GM21515 (cell line): ENCODE results near the gene TMEM209.
A peak's percentile ranks its signal among the peaks of the same experiment; 100 is the strongest.
"Not testable (repeated sequence)": the region's sequence is repeated elsewhere in the genome, so short reads cannot be mapped to it uniquely, and the experiment has no call there.

Experiments
- ATAC-seq: cut with Tn5 transposase; IDR thresholded peaks from one replicate; pipeline ENCODE4 v1.9.1; 2021; ENCODE audit not compliant: unreplicated experiment

Gene TMEM209

DNA sequence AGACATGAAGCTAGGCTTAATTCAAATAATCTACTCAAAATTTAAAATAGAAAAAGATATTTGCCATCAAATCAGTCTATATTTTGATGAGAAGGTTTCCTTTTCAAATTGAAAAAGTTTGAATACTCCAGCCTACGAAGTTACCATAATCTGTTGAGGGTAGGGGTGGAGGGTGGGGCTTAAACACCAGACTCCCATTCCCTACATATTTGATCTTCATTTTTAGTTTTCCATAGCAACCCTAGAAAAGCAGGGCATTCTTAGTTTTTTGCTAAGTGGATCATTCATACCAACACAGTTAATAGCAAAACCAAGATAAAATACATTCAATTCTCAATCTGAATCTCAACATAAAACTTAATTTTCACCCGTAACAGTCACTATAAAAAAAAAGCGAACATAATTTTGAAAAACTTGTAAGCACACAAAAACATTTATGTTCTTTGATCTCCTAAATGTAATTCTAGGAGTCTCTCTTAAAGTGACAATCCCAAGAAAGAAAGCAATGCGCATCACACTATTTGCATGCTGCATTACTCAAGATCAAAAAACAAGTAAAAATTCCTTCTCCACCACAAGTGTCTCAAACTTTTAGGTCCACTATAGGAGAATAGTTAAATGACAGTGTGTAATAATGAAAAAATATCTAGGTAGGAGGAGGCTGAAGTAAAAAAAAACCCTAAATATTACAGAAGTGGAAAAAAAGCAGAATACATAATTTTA, 30.8 kb downstream of the TMEM209 start:
- no peak for ATAC-seq

DNA sequence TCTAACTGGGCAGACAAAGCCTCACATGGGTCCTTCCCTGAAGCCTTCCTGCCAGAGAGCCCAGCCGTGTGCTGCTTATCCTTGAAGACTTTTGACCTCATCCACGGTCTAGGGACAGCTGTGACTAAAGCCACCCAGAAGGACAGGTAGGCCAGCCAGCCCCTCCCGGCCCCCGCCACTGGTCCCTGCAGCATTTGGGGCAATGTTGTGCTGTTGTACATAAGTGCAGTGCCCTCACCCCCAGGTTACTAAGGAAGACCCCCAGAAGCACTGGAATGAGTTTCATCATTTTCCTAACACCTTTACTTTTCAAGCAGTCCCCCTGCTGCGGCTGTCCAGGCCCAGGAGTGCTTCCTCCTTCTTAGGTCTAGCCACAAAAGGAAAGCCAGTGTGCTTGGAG, 43.0 kb downstream of the TMEM209 start:
- no peak for ATAC-seq

DNA sequence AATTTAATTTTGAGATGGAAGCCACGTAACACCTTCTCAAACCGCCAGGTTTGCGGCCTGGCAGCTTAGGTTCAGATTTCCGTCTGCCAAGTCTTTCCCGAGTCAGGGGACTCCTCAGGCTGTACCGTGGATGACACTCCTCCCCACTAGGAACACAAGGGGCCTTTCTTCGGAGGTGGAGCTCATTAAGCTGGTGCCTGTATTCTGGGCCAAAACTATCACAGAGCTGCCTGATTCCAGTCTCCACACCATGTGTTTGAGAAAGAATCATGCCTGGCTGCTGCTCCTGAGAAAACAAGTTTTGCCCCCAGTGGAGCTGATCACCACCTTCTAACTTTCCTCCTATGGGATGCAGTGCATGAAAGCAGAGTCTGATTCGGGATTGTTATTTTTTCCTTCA, 44.8 kb downstream of the TMEM209 start:
- no peak for ATAC-seq

DNA sequence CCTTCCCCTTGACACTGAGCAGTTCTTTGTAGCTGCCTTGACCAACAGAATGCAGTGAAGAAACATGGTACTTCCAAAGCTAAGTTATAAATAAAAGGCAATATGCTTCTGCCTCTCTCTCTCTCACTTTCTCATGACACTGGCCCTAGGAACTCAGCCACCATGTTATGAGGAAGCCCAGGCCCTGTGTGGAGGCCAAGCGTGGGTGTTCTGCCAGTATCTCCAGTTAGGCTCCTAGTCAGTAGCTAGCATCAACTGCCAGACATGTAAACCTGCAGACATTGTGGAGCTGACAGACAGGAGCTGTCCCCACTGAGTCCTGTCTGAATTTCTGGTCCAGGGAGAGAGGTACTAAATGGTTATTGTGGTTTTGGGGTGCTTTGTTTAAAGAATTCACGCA, 45.2 kb downstream of the TMEM209 start:
- ATAC-seq = no peak

DNA sequence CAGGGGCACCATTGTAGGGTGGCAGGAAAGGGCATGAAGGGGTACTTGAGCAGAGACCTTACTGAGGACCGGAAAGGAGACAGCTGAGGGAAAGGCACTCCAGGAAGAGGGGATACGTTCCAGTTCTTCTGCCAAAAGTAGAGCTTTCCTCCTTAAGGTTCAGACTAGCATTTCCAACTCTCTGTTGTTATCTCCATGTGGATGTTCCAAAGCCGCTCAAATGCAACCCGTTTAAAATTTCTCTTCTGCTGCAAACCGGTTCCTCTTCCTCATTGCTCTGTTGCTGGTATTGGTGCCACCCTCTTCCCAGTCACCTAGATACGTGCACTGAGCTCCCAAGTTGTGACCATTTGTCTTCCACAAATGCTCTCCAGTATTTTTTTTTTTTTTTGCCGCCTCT, 47.5 kb downstream of the TMEM209 start:
- no peak for ATAC-seq

DNA sequence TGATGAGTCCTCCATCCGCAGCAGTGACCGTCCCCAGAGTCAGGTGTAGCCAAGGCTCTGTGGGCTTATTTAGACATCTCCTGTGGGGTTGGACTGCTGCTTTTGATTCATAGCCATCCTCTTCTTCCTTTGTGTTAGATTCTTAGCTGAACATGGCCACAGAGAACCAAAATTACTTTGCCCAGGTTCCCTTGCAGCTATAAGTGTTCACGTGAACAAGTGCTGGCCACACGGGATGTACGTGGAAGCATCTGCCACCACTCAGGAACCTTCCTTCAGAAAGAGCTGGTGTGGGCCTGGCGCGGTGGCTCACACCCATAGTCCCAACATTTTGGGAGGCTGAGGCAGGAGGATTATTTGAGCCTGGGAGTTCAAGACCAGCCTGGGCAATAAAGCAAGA, 49.1 kb downstream of the TMEM209 start:
- ATAC-seq = no peak

DNA sequence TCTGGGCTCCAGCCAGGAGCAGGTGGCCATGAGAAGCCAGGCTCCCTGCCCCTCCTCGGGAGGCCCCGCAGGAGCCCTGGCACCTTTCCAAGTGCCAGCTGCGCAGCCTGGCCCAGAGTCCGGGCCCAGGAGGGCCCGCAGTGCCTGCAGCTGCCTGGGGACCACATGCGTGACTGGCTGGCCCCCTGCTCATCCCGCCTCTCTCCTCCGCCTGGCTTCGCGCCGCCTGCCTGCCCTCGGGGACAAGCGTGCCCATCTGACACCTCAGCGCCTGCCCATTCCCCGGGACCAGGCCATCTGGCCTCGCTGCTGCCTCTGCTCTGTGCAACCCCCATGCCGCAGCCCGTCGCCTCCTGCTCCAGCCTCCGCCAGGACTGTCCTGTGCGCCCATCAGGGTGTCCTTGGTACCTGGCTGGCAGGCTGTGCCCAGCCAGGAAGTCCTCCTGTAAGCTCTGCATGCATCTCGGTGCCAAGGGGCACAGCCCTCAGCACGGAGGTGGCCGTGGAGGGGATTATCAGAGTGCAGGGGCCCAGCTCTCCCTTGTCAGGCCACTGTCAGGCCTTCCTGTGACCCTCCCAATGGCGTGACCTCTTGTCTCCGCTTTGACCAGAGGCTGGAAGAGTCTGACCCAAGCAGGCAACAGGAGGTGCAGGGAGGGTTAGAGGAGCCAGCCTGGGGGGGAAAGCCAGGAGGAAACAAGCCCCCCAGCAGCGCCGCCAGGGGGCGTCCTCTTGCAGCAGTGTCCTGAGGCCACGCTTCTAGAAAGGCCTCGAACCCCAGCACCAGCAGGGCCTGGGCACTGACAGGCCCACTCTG, 50.5 kb downstream of the TMEM209 start:
- no peak for ATAC-seq

DNA sequence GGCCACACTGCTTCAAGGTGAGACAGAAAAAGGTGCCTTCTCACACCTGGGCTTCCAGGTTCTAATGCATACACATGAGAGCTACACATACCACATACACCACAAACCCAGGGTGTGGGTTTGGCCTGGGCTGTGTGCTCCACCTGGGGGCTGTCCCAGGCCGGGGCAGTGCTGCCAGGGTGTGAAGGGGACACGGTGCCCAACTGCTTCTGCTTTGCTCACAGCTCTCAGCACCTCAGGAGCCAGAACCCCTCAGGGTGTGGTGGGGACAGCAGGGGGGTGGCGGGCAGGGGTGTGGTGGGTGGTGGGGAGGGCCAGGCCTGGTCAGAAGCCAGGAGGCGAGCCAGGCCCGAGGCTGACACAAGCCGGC, 51.1 kb downstream of the TMEM209 start:
- no peak for ATAC-seq

DNA sequence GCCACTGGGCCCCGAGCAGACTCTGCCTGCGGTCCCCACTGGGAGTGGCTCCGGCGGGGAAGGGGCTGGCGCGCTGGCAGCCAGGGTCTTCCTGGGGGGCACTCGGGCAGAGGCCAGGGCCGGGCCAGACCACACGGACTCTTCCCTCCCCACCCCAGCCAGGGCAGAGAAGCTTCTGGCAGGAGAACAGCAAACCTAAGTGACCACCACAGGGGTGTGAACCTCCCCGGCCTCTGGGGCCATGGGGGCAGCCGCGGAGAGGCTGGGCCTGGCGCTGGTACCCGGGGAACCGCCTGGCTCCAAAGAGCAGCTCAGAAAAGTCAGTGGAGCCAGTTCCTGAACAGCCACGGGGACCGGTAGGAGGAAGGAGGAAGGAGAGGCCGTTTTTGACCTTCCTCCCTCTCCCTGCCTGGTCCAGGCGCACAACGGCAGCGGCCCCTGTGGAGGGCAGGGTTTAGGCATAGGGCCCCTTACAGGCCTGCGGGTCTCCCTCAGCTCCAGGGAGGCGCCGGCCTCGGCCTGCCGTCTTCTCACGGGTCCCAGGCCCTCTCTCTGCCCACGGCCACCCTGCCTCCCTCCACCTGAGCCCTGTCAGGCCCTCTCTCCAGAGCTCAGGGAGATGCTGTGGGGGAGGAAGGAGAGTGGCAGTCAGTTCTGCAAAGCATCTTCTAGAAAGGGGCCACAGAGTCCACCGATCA, 51.8 kb downstream of the TMEM209 start:
- ATAC-seq = no peak

DNA sequence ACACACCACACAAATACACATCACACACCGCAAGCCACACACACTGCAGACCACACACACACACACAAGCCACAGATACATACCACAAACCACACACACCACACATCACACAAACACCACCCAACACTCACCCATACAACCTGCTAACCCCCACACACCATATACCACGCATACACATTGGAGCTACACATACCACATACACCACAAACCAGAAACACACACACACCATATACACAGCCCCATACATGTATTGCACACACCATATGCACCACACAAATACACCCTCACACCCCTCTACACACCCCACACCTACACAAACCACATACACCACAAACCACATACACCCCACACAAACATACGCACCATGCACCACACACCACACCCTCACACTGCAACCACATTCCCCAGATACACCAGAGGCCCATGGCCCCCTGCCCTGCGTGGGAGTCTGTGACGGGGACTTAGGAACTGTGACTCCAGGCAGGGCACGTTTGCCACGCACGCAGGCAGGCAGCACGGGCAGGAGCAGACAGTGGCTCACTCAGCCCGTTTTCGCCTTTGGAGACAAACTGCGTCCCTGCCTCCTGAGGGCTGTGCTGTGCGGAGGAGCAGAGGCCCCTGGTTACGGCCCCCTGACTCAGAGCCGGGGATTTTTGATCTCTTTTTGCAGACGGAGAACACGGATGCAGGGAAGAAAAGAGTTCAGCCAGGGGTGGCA, 52.6 kb downstream of the TMEM209 start:
- no peak for ATAC-seq

DNA sequence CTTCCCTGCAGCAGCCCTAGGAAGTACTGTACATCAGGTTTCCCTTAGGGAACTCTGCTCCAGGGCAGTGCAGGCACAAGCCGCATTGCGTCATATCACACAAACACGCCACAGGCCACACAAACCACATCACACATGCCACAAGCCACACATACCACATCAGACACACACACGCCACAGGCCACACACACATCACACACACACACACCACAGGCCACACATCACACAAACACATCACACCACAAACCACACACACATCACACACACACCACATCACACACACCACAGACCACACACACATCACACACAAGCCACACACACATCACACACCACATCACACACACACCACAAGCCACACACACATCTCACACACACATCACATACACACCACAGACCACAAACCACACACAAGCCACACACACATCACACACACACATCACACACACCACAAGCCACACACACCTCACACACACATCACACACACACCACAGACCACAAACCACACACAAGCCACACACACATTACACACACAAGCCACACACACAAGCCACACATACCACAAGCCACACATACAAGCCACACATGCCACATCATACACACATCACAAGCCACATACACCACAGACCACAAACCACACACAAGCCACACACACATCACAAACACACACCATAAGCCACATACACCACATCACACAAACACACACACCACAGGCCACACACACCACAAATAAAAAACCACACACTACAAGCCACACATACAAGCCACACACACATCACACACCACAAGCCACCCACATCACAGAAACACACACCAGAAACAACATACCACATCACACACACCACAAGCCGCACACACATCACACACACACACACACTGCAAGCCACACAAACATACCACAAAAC, 53.4 kb downstream of the TMEM209 start:
- no peak for ATAC-seq

DNA sequence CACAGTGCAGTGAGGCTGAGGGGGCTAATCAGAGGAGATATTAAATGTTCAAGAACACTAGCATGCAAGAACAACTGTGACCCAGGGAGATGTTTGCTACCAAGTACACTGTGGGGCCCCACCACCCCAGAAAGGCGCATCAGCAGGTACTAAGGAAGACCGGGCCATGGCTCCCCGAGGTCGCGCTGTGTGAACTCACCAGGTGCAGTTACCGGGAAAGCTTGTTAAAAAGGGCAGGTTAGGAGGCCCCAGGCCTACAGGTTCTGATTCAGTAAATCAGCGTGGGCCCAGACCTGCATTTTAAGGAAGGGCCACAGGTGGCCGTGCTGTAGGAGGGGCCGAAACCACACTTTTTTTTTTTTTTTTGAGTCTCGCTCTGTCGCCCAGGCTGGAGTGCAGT, 54.6 kb downstream of the TMEM209 start:
- ATAC-seq = no peak

DNA sequence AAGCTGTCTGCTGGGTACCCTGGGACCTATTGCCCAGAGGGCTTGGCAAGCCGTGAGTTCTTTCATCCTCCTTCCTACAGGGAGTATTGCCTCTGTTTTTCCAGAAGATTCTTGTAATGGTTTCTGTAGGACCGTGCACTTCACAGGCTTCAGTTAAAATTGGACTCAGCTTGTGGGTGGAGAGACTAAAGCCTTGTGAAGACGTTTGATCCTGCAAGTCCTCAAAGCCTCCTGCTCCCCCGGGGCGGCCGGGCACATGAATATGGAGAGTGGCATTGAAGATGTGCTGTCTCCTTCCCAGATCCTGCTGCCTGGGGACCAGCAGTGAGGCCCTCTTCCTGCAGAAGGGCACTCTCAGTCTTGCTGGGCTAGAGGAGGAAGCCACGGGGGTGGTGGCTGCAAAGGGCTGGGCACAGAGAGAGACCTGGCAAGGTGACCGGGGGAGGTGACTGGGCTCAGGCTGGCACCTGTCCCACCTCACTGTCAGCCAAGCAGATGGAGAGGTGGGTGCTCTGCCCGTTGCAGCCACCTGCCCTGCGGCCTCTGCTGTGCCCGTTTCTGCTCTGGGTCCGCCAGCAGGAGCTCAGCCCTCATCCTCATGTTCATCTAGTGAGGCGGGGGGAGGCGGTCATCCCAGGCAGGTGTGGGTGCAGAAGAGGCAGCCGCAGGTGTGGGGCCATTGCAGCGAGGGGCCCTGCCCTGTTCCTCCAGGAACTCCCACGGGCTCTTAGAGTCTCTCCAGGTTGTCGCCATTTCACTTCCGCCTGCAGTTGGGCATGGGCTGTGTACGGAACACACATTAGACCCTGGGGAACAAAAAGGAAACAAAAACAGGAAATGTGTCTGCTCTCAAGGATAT, 55.7 kb downstream of the TMEM209 start:
- ATAC-seq = peak; percentile 62

DNA sequence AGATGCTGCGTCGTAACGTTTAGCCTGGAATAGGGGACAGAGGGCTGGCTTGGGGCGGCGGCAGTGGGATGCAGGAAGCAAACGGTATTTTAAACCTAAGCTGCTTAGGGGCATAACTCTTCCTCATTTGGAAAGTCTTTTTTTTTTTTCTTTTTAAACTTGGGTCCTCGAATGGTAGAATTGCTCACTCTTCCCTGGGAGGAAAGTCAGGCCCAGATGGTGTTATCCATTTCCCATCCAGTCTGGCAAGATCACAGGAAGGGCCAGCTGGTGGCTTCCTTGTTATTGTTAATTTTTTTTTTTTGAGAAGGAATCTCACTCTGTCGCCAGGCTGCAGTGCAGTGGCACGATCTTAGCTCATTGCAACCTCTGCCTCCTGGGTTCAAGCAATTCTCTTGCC, 56.6 kb downstream of the TMEM209 start:
- no peak for ATAC-seq

DNA sequence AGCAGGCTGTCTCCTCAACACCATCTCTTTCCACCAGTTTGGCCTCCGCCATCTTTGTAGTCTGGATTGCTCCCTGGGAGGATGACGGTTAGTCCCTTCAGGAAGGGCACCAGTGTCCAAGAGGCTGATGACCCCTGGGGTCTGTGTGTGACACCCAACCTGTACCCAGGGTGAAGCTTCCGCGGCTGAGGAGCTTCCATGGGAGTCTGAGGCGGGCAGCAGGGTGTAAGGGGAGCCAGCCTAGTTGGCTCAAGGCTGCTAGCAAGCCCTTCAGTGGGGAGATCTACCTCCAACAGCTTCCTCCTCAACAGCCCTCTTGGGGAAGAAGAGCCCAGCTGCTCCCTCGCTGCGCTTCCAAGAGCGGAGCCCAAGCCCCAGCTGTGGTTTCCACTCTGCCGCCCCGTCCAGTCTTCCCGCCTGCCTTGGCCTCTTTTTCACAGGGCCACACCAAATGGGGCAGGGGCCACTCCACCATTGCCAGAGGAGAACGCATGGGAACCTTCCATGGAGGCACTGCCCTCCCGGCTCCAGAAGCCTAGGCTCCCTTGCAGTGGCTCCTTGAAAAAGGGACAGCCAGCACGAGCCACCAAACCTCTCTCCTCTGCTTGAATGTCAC, 57.4 kb downstream of the TMEM209 start:
- ATAC-seq = no peak

DNA sequence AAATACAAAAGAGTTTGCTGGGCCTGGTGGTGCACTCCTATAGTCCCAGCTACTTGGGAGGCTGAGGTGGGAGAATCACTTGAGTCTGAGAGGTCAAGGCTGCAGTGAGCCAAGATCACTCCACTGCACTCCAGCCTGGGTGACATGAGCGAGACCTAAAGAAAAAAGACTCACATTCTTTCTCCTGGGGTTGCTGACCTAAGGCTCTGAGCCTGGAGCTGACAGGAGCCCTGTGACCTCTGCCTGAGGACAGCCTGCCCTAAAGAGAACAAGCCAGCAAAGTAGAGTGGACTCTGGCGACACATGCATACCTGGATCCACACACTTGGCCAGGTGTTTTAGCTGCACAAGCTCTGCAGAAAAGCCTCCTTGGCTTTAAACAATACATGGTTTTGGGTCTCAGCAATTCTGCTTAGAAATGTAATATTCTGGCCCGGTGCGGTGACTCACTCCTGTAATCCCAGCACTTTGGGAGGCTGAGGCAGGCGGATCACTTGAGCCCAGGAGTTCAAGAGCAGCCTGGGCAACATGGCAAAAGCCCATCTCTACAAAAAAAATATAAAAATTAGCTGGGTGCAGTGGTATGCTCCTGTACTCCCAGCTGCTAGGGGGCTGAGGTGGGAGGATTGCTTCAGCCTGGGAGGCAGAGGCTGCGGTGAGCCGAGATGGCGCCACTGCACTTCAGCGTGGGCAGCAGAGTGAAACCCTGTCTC, 58.4 kb downstream of the TMEM209 start:
- ATAC-seq = no peak

DNA sequence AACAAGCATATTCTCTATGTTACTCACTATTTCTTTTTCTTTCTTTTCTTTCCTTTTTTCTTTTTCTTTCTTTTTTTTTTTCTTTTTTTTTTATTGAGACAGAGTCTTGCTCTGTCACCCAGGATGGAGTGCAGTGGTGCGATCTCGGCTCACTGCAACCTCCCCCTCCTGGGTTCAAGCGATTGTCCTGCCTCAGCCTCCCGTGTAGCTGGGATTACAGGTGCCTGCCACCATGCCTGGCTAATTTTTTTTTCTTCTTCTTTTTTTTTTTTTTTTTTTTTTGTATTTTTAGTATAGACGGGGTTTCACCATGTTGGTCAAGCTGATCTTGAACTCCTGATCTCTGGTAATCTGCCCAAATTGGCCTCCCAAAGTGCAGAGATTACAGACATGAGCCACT, 59.1 kb downstream of the TMEM209 start:
- ATAC-seq = not testable (repeated sequence)

DNA sequence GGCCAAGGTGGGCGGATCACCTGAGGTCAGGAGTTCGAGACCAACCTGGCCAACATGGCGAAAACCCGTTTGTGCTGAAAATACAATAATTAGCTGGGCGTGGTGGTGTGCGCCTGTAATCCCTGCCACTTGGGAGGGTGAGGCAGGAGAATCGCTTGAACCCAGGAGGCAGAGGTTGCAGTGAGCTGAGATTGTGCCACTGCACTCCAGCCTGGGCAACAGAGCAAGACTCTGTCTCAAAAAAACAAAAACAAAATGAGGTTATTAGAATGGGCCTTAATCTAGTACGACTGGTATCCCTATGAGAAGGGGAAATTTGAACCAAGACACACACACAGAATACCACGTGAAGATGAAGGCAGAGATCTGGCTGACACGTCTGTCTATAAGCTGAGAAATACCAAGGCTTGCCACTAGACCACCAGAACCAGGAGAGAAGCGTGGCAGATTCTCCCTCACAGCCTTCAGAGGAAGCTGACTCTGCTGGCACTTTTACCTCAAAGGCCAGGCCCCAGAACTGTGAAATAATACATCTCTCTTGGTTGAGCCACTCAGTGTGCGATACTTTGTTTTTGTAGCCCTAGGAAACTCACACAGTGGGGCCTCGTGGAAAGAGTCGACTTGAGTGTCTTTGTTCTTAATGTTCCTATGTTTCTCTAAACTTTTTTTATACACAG, 59.6 kb downstream of the TMEM209 start:
- ATAC-seq = no peak
